ENCODE results near the gene RSPH1. TPM values are rescaled to one million over a fixed set of nuclear protein-coding genes. Genes with fewer than 3 reads are reported as not detected.

Gene RSPH1
- total RNA-seq, 1 donor, result not detected

DNA sequence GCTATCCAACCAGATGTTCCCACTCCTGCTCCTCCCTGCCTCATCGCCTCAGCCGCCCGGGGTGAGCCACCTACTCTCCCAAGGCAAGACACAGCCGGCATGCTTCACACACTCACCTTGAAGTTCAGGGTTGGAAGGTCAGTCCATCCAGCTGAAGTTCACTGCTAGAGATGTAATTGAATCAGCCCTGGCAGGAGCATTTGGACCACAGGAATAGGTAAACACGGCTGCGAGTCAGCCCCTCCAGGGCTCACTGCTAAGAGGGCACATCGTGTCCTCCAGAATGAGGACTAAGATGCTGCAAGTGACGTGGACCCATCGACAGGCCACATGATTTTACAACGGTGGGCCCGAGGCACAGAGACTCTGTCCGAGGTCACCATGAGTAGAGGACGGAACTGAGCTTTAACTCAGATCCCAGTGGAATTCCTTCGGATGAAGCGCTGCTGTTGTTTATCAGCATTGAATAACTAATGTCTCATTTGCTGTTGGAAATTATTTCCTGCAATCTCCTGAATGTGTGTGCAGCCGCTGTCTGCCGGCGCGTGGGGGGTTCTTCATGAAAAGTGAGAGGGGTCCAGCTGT lies 41.9 kb downstream of the RSPH1 start:
- Histone ChIP-seq H4K20me1 (ENCODE audit: insufficient read depth, low read length) (no peaks in the 10 kb centered on the region), H3K4me2 (ENCODE audit: insufficient read depth, low read length) (no peak overlapping the region), H2AFZ (ENCODE audit: low read length) (no peak overlapping the region), H3K36me3 (ENCODE audit: insufficient read depth, low read length) (no peaks in the 10 kb centered on the region), H3K4me3 (ENCODE audit: insufficient read depth, low read length) (no peak overlapping the region), H3K27me3 (ENCODE audit: insufficient read depth, low read length) (no peaks in the 10 kb centered on the region), H3K79me2 (ENCODE audit: insufficient read depth, low read length) (no peaks in the 10 kb centered on the region), H3K27ac (ENCODE audit: low read depth, low read length) (no peak overlapping the region), H3K4me1 (ENCODE audit: insufficient read depth, low read length) (no peaks in the 10 kb centered on the region), H3K9me3 (ENCODE audit: low read depth, low read length) (no peaks in the 10 kb centered on the region)
- no peak for TF ChIP-seq CTCF (IDR thresholded peaks at IDR 0.05; ENCODE audit: extremely low read depth, low read depth, low read length)
- DNase-seq (ENCODE audit: insufficient read length, low spot score, missing footprints), result no peak

- Histone ChIP-seq H3K27ac (ENCODE audit: low read depth, low read length) (no peak overlapping the region), H3K36me3 (ENCODE audit: insufficient read depth, low read length) (no peaks in the 10 kb centered on the region), H3K27me3 (ENCODE audit: insufficient read depth, low read length) (no peaks in the 10 kb centered on the region), H3K4me1 (ENCODE audit: insufficient read depth, low read length) (no peaks in the 10 kb centered on the region), H2AFZ (ENCODE audit: low read length) (no peak overlapping the region), H3K4me3 (ENCODE audit: insufficient read depth, low read length) (no peak overlapping the region), H4K20me1 (ENCODE audit: insufficient read depth, low read length) (no peaks in the 10 kb centered on the region), H3K4me2 (ENCODE audit: insufficient read depth, low read length) (no peak overlapping the region), H3K79me2 (ENCODE audit: insufficient read depth, low read length) (no peaks in the 10 kb centered on the region), H3K9me3 (ENCODE audit: low read depth, low read length) (no peaks in the 10 kb centered on the region)
- TF ChIP-seq CTCF (IDR thresholded peaks at IDR 0.05; ENCODE audit: extremely low read depth, low read depth, low read length), result no peak
- no peak for DNase-seq (ENCODE audit: insufficient read length, low spot score, missing footprints)
Measured at GRCh38 chr21:42453224-42453985, 42.6 kb downstream of the RSPH1 start.

DNA sequence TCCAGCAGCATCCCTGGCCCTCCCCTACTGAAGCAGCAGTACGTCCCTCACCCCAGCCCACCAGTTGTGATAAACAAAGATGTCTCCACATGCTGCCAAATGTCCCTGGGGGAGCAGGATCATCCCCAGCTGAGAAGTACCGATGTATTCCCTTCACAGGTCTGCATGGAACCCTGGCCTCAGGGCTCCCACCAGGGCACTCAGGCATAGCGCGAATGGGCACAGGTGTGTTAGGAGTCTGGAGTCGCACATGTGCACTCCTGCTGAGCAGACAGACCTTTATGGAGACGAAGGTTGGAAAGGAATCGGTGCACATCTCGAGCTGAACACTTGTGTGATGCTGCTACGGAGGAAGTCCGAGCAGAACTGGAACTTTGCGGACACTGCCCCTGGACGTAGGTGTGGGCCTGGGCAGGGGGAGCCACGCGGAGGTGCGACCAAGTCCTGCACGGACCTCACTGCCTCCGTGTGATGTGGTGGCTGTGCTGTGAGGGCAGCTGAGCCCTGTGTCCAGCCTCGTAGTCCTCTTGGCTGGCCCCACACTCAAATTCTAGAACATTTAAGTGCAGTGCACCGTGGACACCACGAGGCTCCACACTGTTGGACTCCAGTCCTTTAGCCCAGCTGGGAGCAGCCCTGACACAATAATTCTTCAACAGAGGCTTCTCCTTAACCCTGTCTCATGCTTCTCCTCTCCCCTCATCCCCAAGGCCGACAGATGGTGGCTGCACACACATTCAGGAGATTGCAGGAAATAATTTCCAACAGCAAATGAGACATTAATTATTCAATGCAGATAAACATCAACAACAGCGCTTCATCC lies 43.4 kb downstream of the RSPH1 start:
- no peaks in the 10 kb centered on the region for H3K36me3 ChIP-seq (ENCODE audit: insufficient read depth, low read length)
- TF ChIP-seq CTCF (IDR thresholded peaks at IDR 0.05; ENCODE audit: extremely low read depth, low read depth, low read length), result no peak
- H3K4me1 ChIP-seq (ENCODE audit: insufficient read depth, low read length), result no peaks in the 10 kb centered on the region
- no peak overlapping the region for H2AFZ ChIP-seq (ENCODE audit: low read length)
- DNase-seq (ENCODE audit: insufficient read length, low spot score, missing footprints), result no peak
- H4K20me1 ChIP-seq (ENCODE audit: insufficient read depth, low read length), result no peaks in the 10 kb centered on the region
- no peaks in the 10 kb centered on the region for H3K27me3 ChIP-seq (ENCODE audit: insufficient read depth, low read length)
- H3K4me2 ChIP-seq (ENCODE audit: insufficient read depth, low read length), result no peak overlapping the region
- H3K4me3 ChIP-seq (ENCODE audit: insufficient read depth, low read length), result no peak overlapping the region
- no peak overlapping the region for H3K27ac ChIP-seq (ENCODE audit: low read depth, low read length)
- no peaks in the 10 kb centered on the region for H3K9me3 ChIP-seq (ENCODE audit: low read depth, low read length)
- no peaks in the 10 kb centered on the region for H3K79me2 ChIP-seq (ENCODE audit: insufficient read depth, low read length)

DNA sequence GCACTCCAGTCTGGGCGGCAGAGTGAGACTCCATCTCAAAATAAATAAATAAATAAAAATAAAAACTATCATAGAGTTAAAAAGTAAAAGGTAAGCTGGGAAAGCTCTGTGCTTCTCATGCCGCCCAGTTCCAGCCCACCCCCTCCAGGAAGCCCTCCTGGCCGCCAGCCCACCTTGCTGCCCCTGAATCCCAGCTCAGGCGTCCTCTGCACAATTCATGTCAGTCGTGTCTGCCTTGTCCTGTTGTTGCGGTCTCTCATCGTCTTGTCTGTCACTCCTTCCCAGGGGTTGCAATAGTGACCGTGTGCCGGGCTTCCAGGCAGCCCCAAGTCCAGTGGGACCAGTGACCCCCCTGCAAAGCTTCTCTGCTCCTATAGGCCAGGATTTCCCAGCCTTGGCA lies 44.1 kb downstream of the RSPH1 start:
- no peak for DNase-seq (ENCODE audit: insufficient read length, low spot score, missing footprints)
- Histone ChIP-seq H4K20me1 (ENCODE audit: insufficient read depth, low read length) (no peaks in the 10 kb centered on the region), H3K4me3 (ENCODE audit: insufficient read depth, low read length) (no peak overlapping the region), H3K9me3 (ENCODE audit: low read depth, low read length) (no peaks in the 10 kb centered on the region), H3K4me2 (ENCODE audit: insufficient read depth, low read length) (no peak overlapping the region), H3K27ac (ENCODE audit: low read depth, low read length) (no peak overlapping the region), H2AFZ (ENCODE audit: low read length) (no peak overlapping the region), H3K79me2 (ENCODE audit: insufficient read depth, low read length) (no peaks in the 10 kb centered on the region), H3K4me1 (ENCODE audit: insufficient read depth, low read length) (no peaks in the 10 kb centered on the region), H3K27me3 (ENCODE audit: insufficient read depth, low read length) (no peaks in the 10 kb centered on the region), H3K36me3 (ENCODE audit: insufficient read depth, low read length) (no peaks in the 10 kb centered on the region)
- no peak for TF ChIP-seq CTCF (IDR thresholded peaks at IDR 0.05; ENCODE audit: extremely low read depth, low read depth, low read length)
